Sciatic nerve (tissue), 2 donors: ENCODE results near the gene EEF1AKMT4. TPM values are rescaled to one million over a fixed set of nuclear protein-coding genes. Genes with fewer than 3 reads are reported as not detected.
A peak's percentile ranks its signal among the peaks of the same experiment; 100 is the strongest.
"Not testable (repeated sequence)": the region's sequence is repeated elsewhere in the genome, so short reads cannot be mapped to it uniquely, and the experiment has no call there.

ENCODE experiments used
- ATAC-seq: fragments of 200-7000 bp; cut with Tn5 transposase; one replicate; pipeline ENCODE4 v1.9.1; 2020; ENCODE audit warnings: mild to moderate bottlenecking, moderate library complexity
- DNase-seq: peaks from one replicate; pipeline ENCODE4 v3.0.0-alpha.2; 2020; ENCODE audit warnings: low spot score
- intact Hi-C: fragments of 100-400 bp; cut with DNase I; formaldehyde crosslinking; loops from one replicate; pipeline ENCODE4 v1.14.2; 2022
- total RNA-seq: library from RNA; stranded (reverse); fragmentation: NEBNext Ultra II Directional; extraction: Animal tissue kit (Norgen Biotek cat#: 25700); gene quantifications from one replicate; pipeline ENCODE4 v1.2.1, GENCODE V29; 2021
- donor health status: DM: no; HTN: no; CAD: no.
- donor health status: DM: no; HTN: no; CAD: no.

The EEF1AKMT4 gene
- total RNA-seq, 1 donor from 2014 or later: 1.3 TPM

DNA sequence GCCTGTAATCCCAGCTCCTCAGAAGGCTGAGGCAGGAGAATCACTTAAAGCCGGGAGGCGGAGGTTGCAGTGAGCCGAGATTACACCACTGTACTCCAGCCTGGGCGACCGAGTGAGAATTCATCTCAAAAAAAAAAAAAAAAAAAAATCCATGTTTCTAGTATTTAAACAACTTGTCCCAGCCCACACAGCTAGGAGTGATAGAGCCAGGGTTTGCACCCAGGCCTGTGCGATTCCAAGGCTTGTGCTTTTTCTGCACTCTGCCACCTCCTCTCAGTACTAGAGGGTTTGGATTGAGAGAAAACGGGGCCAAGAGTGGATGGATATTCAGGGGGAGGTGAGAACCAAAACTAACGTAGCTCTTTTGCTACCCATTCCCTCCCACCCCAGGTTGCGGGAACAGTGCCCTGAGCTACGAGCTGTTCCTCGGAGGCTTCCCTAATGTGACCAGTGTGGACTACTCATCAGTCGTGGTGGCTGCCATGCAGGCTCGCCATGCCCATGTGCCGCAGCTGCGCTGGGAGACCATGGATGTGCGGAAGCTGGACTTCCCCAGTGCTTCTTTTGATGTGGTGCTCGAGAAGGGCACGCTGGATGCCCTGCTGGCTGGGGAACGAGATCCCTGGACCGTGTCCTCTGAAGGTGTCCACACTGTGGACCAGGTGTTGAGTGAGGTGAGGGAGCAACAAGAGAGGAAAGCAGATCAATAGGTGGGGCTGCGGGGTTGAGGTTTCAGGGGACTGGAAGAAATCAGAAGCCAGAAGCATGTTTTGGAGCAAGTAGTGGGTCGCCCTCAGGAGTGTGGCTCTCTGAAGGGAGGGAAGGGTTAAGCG, 7.8 kb downstream of the EEF1AKMT4 start:
- no peak for ATAC-seq
- intact Hi-C loops: no loop called here
- no peak for DNase-seq

DNA sequence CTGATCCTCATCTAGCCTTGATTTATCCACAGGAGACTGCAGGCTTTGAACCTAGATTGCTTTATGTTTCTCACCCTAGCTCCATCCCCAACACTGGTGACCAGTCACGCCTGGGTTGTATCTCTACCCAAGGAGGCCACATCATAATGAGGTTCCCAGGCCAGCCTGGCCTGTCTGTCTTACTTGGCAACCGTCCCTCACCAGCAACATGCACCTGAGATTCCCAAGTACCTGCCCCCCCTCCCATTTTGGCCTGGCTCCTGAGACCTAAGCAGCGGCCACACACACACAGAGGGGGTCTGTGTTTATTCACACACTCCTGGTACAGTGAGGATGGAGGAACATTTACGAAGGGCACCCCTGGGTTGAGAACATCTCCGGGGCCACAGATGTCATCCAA, 9.5 kb downstream of the EEF1AKMT4 start:
- intact Hi-C loops: no loop called here
- no peak for ATAC-seq
- DNase-seq: no peak

DNA sequence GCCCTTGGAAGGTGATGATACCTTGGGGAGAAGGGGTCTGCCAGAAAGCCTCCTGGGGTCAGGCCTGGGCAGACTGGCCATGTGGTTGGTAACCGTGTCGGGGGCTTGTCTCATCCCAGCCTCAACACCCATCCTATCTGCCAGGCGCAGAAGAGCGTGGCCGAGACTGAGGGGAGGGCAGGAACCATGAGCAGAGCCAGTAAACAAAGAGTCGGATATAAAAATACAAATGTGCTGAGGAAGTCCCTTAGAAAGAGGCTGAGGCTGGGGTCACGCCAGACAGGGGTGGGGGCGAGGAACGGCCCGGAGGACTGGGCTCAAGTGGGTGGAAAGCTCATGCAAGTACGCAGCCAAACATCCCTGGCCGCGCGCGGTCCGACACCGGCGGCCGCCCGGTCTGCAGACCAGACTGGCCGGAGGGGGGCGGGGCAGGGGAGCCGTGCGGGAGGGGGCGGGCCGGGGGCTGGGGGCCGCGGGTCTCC, 10.0 kb downstream of the EEF1AKMT4 start:
- intact Hi-C loops: no loop called here
- DNase-seq: no peak
- ATAC-seq: no peak

DNA sequence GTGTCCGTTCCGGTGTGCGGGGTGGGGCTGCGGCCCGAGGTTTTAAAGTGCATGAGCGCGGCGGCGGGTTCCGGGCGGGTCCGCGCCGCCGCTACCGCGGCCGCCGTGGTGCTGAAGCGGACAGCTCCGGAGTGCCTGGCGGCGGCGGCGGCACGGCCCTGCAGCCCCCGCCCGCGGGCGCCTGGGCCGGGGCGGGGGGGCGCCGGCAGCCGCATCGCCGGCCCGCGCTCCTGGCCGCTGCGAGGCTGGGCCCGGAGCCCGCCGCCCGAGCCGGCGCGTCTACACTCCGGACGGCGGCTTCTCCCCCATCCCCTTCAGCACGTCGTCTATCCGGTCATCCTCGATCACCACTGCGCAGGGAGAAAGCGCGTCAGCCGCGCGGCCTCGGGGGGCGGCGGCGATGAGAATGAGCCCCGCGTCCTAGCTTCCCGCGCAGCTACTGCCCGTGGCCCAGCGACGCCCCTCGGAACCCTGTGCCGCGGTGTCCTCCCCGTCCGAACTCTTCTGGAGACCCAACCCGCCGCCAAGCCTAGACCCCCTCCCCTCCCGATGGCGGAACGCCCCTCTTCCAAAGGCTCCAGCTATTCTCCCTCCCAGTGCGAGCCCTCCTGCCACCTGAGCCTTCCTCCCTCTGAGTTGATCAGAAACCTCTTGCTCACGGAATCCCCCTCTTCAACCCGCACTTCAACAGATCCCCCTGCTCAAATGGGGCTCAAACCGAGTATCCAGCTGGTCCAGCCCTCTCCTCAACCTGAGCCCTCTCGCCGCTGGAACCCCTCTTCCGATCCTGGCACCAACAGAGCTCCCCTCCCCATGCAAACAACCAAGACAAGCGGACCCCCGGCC, 10.6 kb downstream of the EEF1AKMT4 start:
- ATAC-seq (peak; percentile 8), DNase-seq (no peak)
- intact Hi-C loops: no loop called here

DNA sequence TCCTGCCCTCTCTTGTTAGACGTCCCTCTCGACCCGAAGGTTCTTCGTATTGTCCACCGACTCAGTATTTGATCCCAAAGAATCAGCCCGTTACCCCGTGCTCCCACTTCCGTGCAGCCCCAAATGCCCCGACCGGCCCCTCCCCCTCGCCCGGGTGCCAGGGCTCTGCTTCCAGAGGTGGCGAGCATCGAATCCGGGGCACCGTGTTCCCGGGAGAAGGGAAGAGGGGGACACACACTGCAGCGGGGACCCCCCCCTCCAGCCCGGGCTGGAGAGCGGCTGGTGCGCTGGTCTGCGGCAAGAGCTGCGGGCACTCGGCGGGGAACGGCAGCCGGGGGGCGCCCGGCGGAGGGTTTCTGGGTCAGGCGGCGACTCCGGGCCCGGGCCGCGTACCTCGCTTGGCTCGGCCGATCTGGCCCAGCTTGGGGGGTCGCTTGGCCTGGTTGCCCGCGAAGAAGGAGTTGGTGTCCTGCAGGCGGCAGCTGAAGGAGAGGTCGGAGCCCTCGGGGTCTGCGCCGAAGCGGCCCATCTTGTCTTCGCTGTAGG, 11.3 kb downstream of the EEF1AKMT4 start:
- intact Hi-C loops: no loop called here
- no peak for DNase-seq
- no peak for ATAC-seq

DNA sequence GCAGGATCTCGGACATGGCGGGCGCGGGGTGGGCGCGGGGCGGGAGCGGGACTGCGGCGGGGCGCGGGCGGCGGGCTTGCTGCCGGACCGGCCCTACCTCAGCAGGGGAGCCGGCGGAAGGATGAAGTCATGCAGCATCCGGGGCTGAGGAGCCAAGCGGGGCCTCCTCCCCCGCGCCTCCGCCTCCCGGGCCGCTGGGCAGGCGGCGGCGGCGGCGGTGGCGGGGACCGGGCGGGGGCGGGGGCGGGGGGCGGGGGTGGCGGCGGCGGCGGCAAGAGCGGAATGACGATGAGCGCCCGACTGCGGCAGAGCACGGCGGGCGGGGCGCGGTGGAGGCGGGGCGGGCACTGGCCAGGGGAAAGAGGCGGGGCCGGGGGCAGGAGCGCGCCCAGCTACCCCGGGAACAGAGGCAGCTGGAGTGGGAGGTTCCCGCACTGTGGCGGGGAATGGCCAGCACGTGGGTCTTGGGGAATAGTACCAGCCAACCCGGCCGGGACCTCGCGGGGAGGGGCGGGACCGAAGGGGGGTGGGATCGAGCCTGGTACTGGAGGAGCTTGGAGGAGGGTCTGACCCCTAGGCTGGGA, 11.9 kb downstream of the EEF1AKMT4 start, which contains the start of gene CAMK2N2:
TSS of gene CAMK2N2 (minus strand) at position 284 of the 584 bp plus-strand sequence. CDS start at position 16, 268 bp downstream.
- intact Hi-C loops: no loop called here
- ATAC-seq (peak; percentile 58), DNase-seq (no peak)

DNA sequence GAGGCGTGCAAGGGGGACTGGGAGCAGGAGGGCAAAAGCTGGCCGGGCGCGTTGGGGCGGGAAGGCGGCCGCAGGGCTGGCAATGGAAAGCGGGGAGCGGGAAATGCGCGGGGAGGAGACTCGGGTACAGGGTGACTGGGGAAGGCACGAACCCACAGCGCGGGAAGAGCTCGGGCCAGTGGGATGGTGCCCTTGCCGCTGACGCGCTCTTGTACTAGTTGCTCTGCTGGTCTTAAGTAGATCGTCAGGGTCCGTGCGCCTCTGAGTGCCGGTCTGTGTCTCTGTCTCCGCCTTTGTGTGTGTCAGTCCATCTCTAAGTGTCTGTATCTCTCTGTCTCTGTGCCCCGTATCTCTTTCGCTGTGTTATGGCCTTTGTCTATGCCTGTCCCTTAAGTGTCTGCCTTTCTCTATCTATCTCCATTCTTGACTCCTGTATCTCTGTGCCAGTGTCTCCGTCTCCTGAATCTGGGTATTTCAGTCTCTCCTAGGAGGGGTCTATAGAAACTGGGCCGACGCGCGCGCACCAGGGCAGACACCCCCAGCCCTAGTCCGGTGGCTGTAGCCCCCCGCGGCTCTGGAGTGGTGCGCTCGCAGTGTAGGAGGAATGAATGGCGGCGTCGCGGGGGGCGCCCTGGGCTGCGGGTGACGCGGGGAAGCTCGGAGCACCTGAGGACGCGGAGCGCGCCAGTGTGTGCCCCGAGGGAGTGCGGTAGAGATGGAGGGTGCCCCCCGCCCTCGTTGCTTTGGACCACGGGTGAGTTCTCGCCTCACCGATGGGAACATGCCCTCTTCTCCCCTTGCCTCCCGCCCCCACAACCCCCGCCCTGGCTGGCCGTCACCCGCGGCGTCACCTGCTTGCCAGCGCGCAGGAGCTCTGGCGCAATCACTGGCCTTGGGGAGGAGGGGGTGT, 12.6 kb downstream of the EEF1AKMT4 start:
- intact Hi-C loops: no loop called here
- ATAC-seq: no peak
- DNase-seq: no peak

DNA sequence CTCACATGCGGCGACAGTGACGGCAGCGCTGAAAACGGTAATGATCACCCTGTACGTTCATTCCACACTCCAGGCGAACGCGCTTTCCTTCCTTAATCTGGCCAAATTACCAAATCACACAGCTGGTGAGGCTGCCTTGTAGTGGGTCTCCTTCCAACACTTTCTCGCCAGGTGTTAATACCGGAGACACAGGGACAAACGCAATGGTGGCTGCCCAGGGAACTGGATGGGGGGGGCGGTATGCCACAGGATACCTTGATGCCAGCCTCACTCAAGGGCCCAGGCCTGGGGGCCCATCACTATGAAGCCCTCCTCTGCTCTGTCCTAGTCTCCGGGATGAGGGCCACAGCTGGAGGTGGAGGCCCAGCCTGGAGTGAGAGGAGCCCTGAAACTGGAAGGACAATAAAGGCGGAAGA, 13.3 kb downstream of the EEF1AKMT4 start:
- no peak for DNase-seq
- intact Hi-C loops: no loop called here
- no peak for ATAC-seq

DNA sequence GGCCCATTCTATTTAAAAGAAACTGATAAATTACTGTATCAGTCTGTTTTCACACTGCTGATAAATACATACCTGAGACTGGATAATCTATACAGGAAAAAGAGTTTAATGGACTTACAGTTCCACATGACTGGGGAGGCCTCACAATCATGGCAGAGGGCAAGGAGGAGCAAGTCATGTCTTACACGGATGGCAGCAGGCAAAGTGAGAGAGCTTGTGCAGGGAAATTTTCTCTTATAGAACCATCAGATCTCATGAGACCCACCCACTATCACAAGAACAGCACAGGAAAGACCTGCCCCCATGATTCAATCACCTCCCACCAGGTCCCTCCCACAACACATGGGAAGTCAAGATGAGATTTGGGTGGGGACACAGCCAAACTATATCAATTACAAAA, 17.8 kb downstream of the EEF1AKMT4 start:
- DNase-seq, intact Hi-C loops, ATAC-seq: not testable (repeated sequence)

DNA sequence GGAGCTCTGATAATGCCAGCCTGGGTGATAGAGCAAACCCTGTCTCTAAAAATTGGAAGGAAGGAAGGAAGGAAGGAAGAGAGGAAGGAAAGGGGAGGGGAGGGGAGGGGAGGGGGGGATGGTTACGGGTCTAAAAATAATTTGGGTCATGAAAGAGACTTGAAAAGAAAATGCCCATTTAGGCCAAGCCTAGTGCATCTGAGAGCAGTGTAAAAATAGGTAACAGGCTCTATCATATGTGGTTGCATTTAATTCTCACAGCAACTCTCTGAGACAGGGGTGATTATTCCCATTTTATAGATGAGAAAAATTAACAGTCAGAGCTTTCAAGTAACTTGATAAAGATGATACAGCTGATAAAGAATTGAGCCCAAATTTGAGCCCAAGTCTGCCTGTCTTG, 22.8 kb downstream of the EEF1AKMT4 start:
- intact Hi-C loops: loop anchor here (5.0 kb wide), 1 partner anchor 1215 kb away; no protein-coding TSS in a partner anchor
- ATAC-seq: no peak

DNA sequence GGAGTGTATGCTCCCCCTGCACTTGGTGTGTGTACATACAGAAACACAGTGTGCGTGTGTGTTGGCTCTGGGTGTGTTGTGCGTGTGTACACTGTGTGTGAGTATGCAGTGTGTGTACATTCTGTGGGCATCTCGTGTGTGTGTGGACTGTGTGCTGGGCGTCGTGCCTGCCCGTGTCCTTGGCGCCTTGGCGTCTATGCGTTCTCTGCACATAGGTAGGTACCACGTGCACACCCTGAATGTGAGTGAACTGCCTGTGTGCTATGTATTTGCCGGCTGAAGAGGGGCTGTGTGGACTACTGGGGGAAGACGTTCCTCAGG, 25.9 kb downstream of the EEF1AKMT4 start:
- intact Hi-C loops: no loop called here

More for the DNA sequence above, 22.8 kb downstream of the EEF1AKMT4 start:
- DNase-seq: no peak

DNA sequence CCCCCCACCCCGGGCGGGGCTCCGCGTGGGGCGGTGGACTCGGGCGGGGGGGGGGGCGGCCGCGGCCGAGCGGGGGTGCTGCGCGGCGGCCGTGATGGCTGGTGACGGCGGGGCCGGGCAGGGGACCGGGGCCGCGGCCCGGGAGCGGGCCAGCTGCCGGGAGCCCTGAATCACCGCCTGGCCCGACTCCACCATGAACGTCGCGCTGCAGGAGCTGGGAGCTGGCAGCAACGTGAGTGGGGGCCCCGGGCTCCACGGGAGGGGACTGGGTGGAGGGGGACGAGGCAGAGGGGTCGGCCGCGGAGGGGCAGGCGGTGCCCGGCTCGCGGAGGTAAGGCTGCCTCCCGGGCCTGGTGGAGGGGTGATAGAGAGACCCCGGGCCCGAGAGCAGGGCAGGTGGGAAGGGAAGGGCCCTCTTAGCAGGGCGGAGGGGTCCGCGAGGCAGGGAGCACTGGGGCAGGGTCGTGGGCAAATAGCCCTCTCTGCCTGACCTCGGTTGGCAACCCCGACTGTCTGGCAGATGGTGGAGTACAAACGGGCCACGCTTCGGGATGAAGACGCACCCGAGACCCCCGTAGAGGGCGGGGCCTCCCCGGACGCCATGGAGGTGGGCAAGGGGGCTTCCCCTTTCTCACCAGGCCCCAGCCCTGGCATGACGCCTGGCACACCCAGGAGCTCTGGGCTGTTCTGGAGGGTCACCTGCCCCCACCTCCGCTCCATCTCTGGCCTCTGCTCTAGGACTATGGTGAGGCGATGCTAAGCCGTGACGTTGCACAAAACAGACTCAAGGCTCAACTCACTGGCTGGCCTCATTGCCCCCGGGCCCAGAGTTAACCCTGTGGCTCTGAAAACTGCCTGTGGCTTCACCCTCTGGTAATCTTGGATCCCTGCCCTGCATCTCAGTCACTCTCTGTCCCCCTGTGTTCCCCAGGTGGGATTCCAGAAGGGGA, 26.8 kb downstream of the EEF1AKMT4 start, which contains the start of gene ECE2:
TSS of gene ECE2 (plus strand) at position 62 of the 950 bp plus-strand sequence. CDS start at position 194, 132 bp downstream.
- intact Hi-C loops: no loop called here
- DNase-seq (no peak), ATAC-seq (no peak)

More for the DNA sequence above, 25.9 kb downstream of the EEF1AKMT4 start:
- ATAC-seq: no peak
- no peak for DNase-seq

DNA sequence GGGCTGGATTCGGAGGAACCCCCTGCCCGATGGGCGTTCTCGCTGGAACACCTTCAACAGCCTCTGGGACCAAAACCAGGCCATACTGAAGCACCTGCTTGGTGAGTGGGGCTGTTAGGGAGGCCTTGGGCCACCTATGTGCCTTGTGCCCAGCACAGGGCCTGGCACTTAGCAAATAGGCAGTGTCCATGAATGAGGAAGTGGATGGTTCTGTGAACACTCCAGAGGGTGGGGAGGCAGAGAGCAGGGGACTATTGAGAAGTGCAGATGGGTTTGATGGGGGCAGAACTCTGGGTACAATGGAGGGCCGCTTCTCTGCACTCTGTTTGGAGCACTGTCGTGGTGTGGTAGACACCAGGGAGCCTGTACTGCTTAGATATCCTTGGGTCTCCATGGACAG, 27.9 kb downstream of the EEF1AKMT4 start:
- DNase-seq (no peak), ATAC-seq (no peak)
- intact Hi-C loops: no loop called here

DNA sequence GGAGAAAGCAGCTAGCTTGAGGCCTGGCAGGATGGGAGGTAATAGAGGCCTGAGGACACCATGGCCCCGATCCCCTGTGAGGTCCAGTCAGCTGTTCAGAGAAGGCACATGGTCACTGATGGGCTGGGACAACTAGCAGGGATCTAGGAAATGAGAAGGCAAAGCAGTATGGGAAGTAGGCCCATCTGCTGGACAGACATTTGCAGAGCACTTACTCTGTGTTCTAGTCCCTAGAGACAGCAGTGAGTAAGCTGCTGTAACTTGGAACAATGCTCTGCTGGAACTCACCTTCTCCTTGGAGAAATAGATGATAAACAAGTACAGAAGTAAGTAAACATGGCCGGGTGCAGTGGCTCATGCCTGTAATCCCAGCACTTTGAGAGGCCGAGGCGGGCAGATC, 33.5 kb downstream of the EEF1AKMT4 start:
- DNase-seq (no peak), ATAC-seq (no peak)
- intact Hi-C loops: no loop called here

DNA sequence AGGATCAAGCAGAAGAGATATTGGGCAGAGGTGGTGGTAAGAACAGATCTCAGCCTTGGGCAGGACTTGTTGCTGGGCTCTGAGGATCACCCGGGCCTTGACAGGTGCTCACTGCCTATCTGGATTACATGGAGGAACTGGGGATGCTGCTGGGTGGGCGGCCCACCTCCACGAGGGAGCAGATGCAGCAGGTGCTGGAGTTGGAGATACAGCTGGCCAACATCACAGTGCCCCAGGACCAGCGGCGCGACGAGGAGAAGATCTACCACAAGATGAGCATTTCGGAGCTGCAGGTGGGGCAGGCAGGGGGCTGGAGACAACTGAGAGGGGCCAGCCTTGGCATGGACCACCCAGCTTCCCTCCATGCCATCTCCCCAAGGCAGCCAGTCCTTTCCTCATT, 34.2 kb downstream of the EEF1AKMT4 start:
- no peak for ATAC-seq

DNA sequence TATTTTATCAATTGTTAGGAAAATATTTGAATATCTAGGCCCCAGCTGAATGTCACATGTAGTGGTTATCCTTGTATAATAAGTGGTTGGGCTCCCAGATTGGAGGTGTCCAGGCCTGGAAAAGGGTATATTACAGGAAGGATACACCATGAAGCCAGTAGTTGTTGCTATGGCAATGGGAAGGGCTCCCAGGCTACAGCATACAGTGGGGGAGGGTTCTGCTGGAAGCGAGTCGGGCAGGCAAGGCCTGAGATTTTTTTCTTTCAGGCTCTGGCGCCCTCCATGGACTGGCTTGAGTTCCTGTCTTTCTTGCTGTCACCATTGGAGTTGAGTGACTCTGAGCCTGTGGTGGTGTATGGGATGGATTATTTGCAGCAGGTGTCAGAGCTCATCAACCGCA, 35.2 kb downstream of the EEF1AKMT4 start:
- peak; percentile 53 for ATAC-seq
- intact Hi-C loops: no loop called here
- no peak for DNase-seq

More for the DNA sequence above, 34.2 kb downstream of the EEF1AKMT4 start:
- DNase-seq: no peak
- intact Hi-C loops: no loop called here

DNA sequence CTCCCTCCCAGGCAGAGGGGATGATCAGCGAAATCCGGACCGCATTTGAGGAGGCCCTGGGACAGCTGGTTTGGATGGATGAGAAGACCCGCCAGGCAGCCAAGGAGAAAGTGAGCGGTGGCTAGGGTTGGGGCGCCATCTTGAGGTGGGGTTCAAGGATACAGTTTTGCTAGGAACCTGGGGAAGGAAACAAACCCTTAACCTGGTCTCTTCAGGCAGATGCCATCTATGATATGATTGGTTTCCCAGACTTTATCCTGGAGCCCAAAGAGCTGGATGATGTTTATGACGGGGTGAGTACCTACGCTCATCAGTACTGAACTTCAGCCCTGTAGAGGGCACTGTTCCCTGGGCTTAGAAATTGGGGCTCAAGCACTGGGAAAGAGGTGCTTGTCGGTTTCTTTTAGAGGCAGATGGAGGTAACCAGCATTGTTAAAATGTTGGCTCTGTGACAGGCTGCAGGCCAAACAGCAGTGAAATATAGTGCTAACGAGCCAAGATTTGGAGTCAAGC, 40.0 kb downstream of the EEF1AKMT4 start:
- intact Hi-C loops: no loop called here
- DNase-seq (peak; percentile 67), ATAC-seq (peak; percentile 25)
